H4 (cell line): ENCODE measurements around the gene BAIAP2L1. TPM values are rescaled to one million over a fixed set of nuclear protein-coding genes. Genes with fewer than 3 reads are reported as not detected.

Source experiments
- total RNA-seq: library from RNA; depleted of rRNA; stranded (reverse); fragments of >200 nt; shearing (Covaris generic); gene quantifications from 2 replicates; pipeline ENCODE4 v1.2.3, GENCODE V29; 2014; rRNA removed

The BAIAP2L1 gene
- total RNA-seq, 1 experiment from 2014 or later, result 23.8 TPM

Other genes starting within 250 kb of the BAIAP2L1 start
- gene BHLHA15, start 189.7 kb downstream of the BAIAP2L1 start, total RNA-seq, result not detected in 2 replicates
- 10.8 and 24.5 TPM in 2 replicates for gene TECPR1, start 148.9 kb downstream of the BAIAP2L1 start, total RNA-seq
- 53.6 and 68.3 TPM in 2 replicates for gene BRI3, start 119.4 kb downstream of the BAIAP2L1 start, total RNA-seq
- gene NPTX2, start 216.2 kb upstream of the BAIAP2L1 start, total RNA-seq, result not detected in 2 replicates